Stimulated activated naive CD8-positive, alpha-beta T cell treated with anti-CD3 and anti-CD28 coated beads, Interleukin-15, Interleukin-2, amounts not matched to agents 100 ng/mL and 50 ng/mL, for 24 hours (primary cell): ENCODE data around the gene MAP2K5.

Experiments
- H3K27ac Mint-ChIP-seq: one replicate; pipeline ENCODE4 v1.8.0; 2021; ENCODE audit warnings: mild to moderate bottlenecking, mixed read lengths
- H3K27me3 Mint-ChIP-seq: one replicate; pipeline ENCODE4 v1.8.0; 2021; ENCODE audit warnings: mixed read lengths
- H3K36me3 Mint-ChIP-seq: one replicate; pipeline ENCODE4 v1.8.0; 2021; ENCODE audit warnings: low read depth, mixed read lengths
- H3K4me1 Mint-ChIP-seq: one replicate; pipeline ENCODE4 v1.8.0; 2021; ENCODE audit warnings: low read depth, mixed read lengths
- H3K4me3 Mint-ChIP-seq: one replicate; pipeline ENCODE4 v1.8.0; 2021; ENCODE audit warnings: mild to moderate bottlenecking, mixed read lengths
- H3K9me3 Mint-ChIP-seq: one replicate; pipeline ENCODE4 v1.8.0; 2021; ENCODE audit warnings: mixed read lengths

Gene MAP2K5

GRCh38 chr15:67587754-67588153, 45.3 kb downstream of the MAP2K5 start:
- Mint-ChIP-seq H3K27ac (no peak overlapping the region), H3K27me3 (no peaks in the 10 kb centered on the region), H3K9me3 (no peaks in the 10 kb centered on the region), H3K4me1 (no peaks in the 10 kb centered on the region), H3K36me3 (peaks cover 32% of the 10 kb centered on the region), H3K4me3 (no peak overlapping the region)

GRCh38 chr15:67590191-67590590, 47.7 kb downstream of the MAP2K5 start:
- Mint-ChIP-seq H3K4me1 (no peaks in the 10 kb centered on the region), H3K9me3 (no peaks in the 10 kb centered on the region), H3K27me3 (no peaks in the 10 kb centered on the region), H3K27ac (no peak overlapping the region), H3K4me3 (no peak overlapping the region), H3K36me3 (peaks cover 38% of the 10 kb centered on the region)

- Mint-ChIP-seq H3K27ac (no peak overlapping the region), H3K9me3 (no peaks in the 10 kb centered on the region), H3K36me3 (peaks cover 29% of the 10 kb centered on the region), H3K27me3 (no peaks in the 10 kb centered on the region), H3K4me1 (no peaks in the 10 kb centered on the region), H3K4me3 (no peak overlapping the region)
Measured at GRCh38 chr15:67592245-67592644, 49.7 kb downstream of the MAP2K5 start.

GRCh38 chr15:67593562-67593961, 51.1 kb downstream of the MAP2K5 start:
- H3K36me3 Mint-ChIP-seq: peaks cover 19% of the 10 kb centered on the region

GRCh38 chr15:67594770-67595169, 52.3 kb downstream of the MAP2K5 start:
- H3K27ac Mint-ChIP-seq: no peak overlapping the region

More at GRCh38 chr15:67593562-67593961, 51.1 kb downstream of the MAP2K5 start:
- no peak overlapping the region for H3K27ac Mint-ChIP-seq
- H3K9me3 Mint-ChIP-seq: no peaks in the 10 kb centered on the region
- no peaks in the 10 kb centered on the region for H3K4me1 Mint-ChIP-seq
- no peak overlapping the region for H3K4me3 Mint-ChIP-seq
- H3K27me3 Mint-ChIP-seq: no peaks in the 10 kb centered on the region

GRCh38 chr15:67595572-67595971, 53.1 kb downstream of the MAP2K5 start:
- peaks cover 26% of the 10 kb centered on the region for H3K36me3 Mint-ChIP-seq
- H3K27me3 Mint-ChIP-seq: no peaks in the 10 kb centered on the region
- H3K4me1 Mint-ChIP-seq: no peaks in the 10 kb centered on the region
- H3K9me3 Mint-ChIP-seq: no peaks in the 10 kb centered on the region
- H3K4me3 Mint-ChIP-seq: no peak overlapping the region
- no peak overlapping the region for H3K27ac Mint-ChIP-seq

More at GRCh38 chr15:67594770-67595169, 52.3 kb downstream of the MAP2K5 start:
- no peaks in the 10 kb centered on the region for H3K9me3 Mint-ChIP-seq
- no peaks in the 10 kb centered on the region for H3K27me3 Mint-ChIP-seq
- no peak overlapping the region for H3K4me3 Mint-ChIP-seq
- H3K4me1 Mint-ChIP-seq: no peaks in the 10 kb centered on the region
- H3K36me3 Mint-ChIP-seq: peaks cover 20% of the 10 kb centered on the region

GRCh38 chr15:67601073-67601472, 58.6 kb downstream of the MAP2K5 start:
- H3K27ac Mint-ChIP-seq: no peak overlapping the region

GRCh38 chr15:67603063-67603462, 60.6 kb downstream of the MAP2K5 start:
- H3K27me3 Mint-ChIP-seq: no peaks in the 10 kb centered on the region
- H3K4me3 Mint-ChIP-seq: no peak overlapping the region

More at GRCh38 chr15:67601073-67601472, 58.6 kb downstream of the MAP2K5 start:
- no peaks in the 10 kb centered on the region for H3K9me3 Mint-ChIP-seq
- no peak overlapping the region for H3K4me3 Mint-ChIP-seq
- H3K4me1 Mint-ChIP-seq: no peaks in the 10 kb centered on the region
- no peaks in the 10 kb centered on the region for H3K27me3 Mint-ChIP-seq
- H3K36me3 Mint-ChIP-seq: peaks cover 26% of the 10 kb centered on the region

GRCh38 chr15:67605871-67606270, 63.4 kb downstream of the MAP2K5 start:
- Mint-ChIP-seq H3K36me3 (peaks cover 16% of the 10 kb centered on the region), H3K4me3 (no peak overlapping the region), H3K4me1 (no peaks in the 10 kb centered on the region), H3K27ac (no peak overlapping the region), H3K9me3 (no peaks in the 10 kb centered on the region), H3K27me3 (no peaks in the 10 kb centered on the region)

More at GRCh38 chr15:67603063-67603462, 60.6 kb downstream of the MAP2K5 start:
- no peak overlapping the region for H3K27ac Mint-ChIP-seq
- H3K36me3 Mint-ChIP-seq: peaks cover 27% of the 10 kb centered on the region
- H3K4me1 Mint-ChIP-seq: no peaks in the 10 kb centered on the region
- H3K9me3 Mint-ChIP-seq: no peaks in the 10 kb centered on the region

- no peak overlapping the region for H3K4me3 Mint-ChIP-seq
- peaks cover 14% of the 10 kb centered on the region for H3K36me3 Mint-ChIP-seq
- H3K27me3 Mint-ChIP-seq: no peaks in the 10 kb centered on the region
- no peaks in the 10 kb centered on the region for H3K4me1 Mint-ChIP-seq
- H3K9me3 Mint-ChIP-seq: no peaks in the 10 kb centered on the region
- H3K27ac Mint-ChIP-seq: no peak overlapping the region
Measured at GRCh38 chr15:67606742-67607141, 64.2 kb downstream of the MAP2K5 start.

GRCh38 chr15:67607329-67607728, 64.8 kb downstream of the MAP2K5 start:
- Mint-ChIP-seq H3K36me3 (peaks cover 13% of the 10 kb centered on the region), H3K4me3 (no peak overlapping the region), H3K27me3 (no peaks in the 10 kb centered on the region), H3K9me3 (no peaks in the 10 kb centered on the region), H3K27ac (no peak overlapping the region), H3K4me1 (no peaks in the 10 kb centered on the region)

- Mint-ChIP-seq H3K4me1 (no peaks in the 10 kb centered on the region), H3K4me3 (no peak overlapping the region), H3K27ac (no peak overlapping the region), H3K9me3 (no peaks in the 10 kb centered on the region), H3K36me3 (peaks cover 14% of the 10 kb centered on the region), H3K27me3 (no peaks in the 10 kb centered on the region)
Measured at GRCh38 chr15:67607959-67608637, 65.6 kb downstream of the MAP2K5 start.

- Mint-ChIP-seq H3K4me3 (no peak overlapping the region), H3K27ac (no peak overlapping the region), H3K4me1 (no peaks in the 10 kb centered on the region), H3K36me3 (peaks cover 14% of the 10 kb centered on the region), H3K27me3 (no peaks in the 10 kb centered on the region), H3K9me3 (no peaks in the 10 kb centered on the region)
Measured at GRCh38 chr15:67608638-67608959, 66.1 kb downstream of the MAP2K5 start.

GRCh38 chr15:67611370-67612369, 69.2 kb downstream of the MAP2K5 start:
- H3K9me3 Mint-ChIP-seq: no peaks in the 10 kb centered on the region
- no peak overlapping the region for H3K27ac Mint-ChIP-seq
- no peaks in the 10 kb centered on the region for H3K27me3 Mint-ChIP-seq
- H3K4me1 Mint-ChIP-seq: no peaks in the 10 kb centered on the region
- no peak overlapping the region for H3K4me3 Mint-ChIP-seq
- H3K36me3 Mint-ChIP-seq: peaks cover 14% of the 10 kb centered on the region

- no peak overlapping the region for H3K4me3 Mint-ChIP-seq
- peaks cover 14% of the 10 kb centered on the region for H3K36me3 Mint-ChIP-seq
- no peaks in the 10 kb centered on the region for H3K27me3 Mint-ChIP-seq
- H3K27ac Mint-ChIP-seq: no peak overlapping the region
- no peaks in the 10 kb centered on the region for H3K4me1 Mint-ChIP-seq
- H3K9me3 Mint-ChIP-seq: no peaks in the 10 kb centered on the region
Measured at GRCh38 chr15:67613211-67613610, 70.7 kb downstream of the MAP2K5 start.
